Jurkat, Clone E6-1 (cell line): Measurements from ENCODE around the gene TOB1. TPM values are rescaled to one million over a fixed set of nuclear protein-coding genes. Genes with fewer than 3 reads are reported as not detected.
A peak's percentile ranks its signal among the peaks of the same experiment; 100 is the strongest.

Experiments used
- DNase-seq: peaks from one replicate; pipeline ENCODE4 v3.0.0-alpha.2; 2011; ENCODE audit warnings: low read depth, low spot score
- H3K4me3 ChIP-seq: 2 replicates; pipeline ENCODE4 v1.5.1; 2011; ENCODE audit warnings: mild to moderate bottlenecking, low read length, control low read depth, moderate library complexity
- polyA plus RNA-seq: library from polyadenylated mRNA; unstranded; fragments of >200 nt; gene quantifications from one replicate; pipeline ENCODE4 v1.2.1, GENCODE V29; 2012; ENCODE audit warnings: missing spikeins; ENCODE audit not compliant: insufficient read length, insufficient read depth

The TOB1 gene, protein sequence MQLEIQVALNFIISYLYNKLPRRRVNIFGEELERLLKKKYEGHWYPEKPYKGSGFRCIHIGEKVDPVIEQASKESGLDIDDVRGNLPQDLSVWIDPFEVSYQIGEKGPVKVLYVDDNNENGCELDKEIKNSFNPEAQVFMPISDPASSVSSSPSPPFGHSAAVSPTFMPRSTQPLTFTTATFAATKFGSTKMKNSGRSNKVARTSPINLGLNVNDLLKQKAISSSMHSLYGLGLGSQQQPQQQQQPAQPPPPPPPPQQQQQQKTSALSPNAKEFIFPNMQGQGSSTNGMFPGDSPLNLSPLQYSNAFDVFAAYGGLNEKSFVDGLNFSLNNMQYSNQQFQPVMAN
- 13.0 TPM for polyA plus RNA-seq

DNA sequence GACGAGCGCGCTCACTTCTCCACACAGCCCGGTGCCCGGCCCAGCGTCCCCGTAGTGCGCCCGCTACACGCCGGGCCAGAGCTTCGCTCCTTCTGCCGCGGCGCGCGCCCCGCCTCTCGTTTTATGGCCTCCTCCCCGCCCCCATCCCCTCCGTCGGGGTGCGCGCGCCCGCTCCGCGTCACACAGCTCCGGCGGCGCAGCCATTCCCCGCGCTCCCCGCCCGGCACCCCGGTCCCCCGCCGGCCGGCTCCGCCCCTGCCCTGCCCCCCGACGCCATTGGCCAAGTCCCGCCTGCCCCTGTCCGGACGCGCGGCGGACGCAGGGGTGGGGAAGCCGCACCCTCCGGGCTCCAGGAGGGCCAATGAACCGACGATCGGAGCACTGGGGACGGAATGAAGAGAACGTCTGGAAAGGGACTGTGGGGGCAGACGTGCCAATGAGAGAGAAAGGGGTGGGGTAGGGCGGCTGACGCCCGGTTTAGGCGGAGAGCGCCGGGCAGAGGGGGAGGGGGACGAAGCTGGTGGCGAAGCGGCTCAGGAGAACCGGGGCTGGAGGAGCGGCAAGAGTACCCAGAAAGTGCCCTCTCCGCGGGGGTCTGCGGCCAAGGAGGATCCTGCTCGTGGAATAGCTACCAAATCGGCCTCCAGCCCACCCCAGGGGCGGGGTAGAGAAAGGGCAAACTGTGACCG, at the start of gene TOB1:
TOB1 (minus strand) TSS at position 94 of the 689 bp plus-strand sequence. CDS start 2,337 bp downstream, outside the sequence.
- peak within 1 kb of the TSS; percentile 85 for H3K4me3 ChIP-seq
- peak; percentile 89 for DNase-seq

DNA sequence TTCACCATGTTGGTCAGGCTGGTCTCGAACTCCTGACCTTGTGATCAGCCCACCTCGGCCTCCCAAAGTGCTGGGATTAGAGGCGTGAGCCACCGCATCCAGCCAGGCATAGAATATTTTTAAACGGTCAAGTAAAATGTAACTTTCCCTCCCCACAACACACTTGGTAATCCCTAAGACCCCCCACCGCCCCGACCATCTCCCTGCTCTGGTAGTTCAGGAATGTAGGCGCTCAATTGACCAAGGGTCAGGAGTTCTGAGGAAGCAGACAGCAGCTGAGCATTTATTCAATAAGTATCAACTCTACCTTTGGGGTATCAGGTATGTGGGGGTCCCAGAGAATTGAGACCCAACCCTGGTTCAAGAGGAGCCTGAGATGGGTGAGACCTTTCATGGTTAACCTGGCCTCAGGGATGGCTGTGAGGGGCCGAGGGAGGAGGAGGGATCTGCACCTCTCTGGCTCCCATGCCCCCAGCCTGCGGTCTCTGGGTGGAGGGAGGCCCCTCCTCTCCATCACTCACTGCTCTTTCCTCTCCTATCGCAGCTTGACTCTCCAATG, 48.4 kb upstream of the TOB1 start:
- no peak for DNase-seq

DNA sequence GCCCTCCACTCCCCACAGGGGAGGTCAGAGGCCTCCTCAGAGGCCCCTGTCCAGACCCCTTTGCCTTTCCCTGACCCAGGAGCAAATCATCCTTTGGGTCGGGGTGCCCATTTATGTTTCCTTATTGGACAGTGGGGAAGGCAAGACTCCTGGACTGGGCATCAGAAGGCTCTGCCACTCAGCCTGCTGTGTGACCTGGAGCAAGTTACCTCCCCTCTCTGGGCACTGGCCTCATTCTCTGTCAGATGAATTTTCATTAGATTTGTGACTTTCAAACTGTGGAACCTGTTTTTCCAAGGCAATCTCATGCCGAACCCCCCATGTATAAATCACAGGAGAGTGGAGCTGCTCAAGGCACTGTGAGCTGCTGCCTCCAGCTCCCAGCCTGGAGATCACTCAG, 47.0 kb upstream of the TOB1 start:
- no peak overlapping the region for H3K4me3 ChIP-seq
- DNase-seq = no peak

More for the DNA sequence above, 48.4 kb upstream of the TOB1 start:
- H3K4me3 ChIP-seq = no peak overlapping the region

DNA sequence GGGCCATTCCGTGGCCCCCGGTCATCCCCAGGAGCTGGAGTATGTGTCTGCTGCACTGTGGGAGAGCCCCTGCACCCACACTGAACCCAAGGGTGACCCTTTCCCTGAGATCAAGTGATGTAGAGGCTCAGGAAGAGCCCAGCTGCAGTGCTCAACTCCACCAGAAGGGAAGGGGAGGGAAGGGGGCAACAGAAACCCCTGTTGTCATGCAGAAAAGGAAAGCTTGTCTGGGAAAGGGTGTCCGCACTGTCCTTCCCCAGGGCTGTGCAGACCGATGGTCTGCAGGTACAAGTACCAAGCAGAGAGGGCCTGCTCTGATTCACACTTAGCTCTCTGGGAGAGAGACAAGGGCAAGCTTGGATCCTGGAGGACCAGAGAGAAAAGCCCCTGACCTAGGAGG, 45.7 kb upstream of the TOB1 start:
- no peak for DNase-seq
- H3K4me3 ChIP-seq = no peak overlapping the region

GRCh38 chr17:50911450-50911849, 45.3 kb upstream of the TOB1 start:
- H3K4me3 ChIP-seq = no peak overlapping the region
- DNase-seq = no peak

DNA sequence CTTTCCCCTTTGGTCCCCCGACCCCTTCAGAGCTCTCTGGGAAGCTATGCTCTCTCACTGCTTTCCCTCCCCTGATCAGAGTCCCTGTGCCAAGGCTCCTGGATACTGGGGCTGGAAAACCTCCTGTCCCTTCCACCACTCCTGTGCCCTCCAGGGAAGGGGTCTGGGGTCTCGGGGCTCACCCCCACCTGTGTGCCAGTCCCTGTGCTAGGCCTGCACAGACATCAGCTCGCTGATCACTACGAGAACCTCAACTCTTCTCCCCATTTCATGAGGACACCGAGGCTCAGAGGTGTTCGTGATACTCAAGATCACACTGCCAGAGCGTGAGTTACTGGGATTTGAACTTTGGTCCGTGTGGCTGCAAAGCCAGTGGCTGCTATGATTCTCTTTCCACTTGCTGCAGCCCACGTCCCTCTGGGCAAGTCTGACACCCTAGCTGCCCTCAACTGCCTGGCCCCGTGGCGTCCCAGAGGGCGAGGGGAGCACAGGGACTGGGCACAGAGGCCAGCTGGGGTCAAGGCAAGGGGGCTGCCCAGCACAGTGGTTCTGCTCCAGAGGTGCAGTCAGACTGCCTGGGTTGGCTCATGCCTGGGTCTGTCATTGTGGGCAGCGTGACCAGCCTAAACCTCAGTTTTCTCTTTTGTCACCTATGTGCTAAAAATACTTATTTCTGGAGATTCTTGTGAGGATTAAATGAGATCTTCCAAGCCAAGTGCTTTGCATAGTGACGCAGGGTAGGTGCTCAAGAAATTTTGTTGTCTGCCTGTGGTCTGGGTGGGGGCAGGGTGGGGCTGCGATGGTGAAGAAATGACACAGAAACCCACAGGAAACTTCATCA, 43.8 kb upstream of the TOB1 start:
- no peak for DNase-seq
- no peak overlapping the region for H3K4me3 ChIP-seq

- H3K4me3 ChIP-seq = no peak overlapping the region
- no peak for DNase-seq
Observed at GRCh38 chr17:50908860-50909764, 43.0 kb upstream of the TOB1 start.

- no peak for DNase-seq
- no peak overlapping the region for H3K4me3 ChIP-seq
Observed at GRCh38 chr17:50908140-50908859, 42.1 kb upstream of the TOB1 start.

- DNase-seq = no peak
Observed at GRCh38 chr17:50906443-50906842, 40.3 kb upstream of the TOB1 start.

DNA sequence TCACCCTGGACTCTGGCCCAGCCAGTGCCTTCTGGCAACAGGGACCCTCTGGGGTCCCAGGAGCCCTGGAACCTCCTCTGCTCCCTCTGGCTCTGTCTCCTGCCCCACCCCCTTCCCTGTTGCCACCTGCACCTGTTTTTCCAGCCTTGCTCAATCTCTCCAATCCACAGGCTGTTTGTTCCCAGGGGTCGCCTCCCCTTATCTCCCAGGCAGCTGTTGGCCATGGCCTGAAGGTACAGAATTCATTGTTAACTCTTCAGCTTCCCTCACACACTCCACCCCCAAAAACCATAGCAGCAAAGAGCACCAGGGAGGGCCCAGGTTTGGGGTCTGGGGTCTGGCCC, 39.3 kb upstream of the TOB1 start:
- no peak overlapping the region for H3K4me3 ChIP-seq
- no peak for DNase-seq

More at GRCh38 chr17:50906443-50906842, 40.3 kb upstream of the TOB1 start:
- H3K4me3 ChIP-seq = no peak overlapping the region

- no peak overlapping the region for H3K4me3 ChIP-seq
- DNase-seq = no peak
Observed at GRCh38 chr17:50904518-50905459, 38.6 kb upstream of the TOB1 start.

DNA sequence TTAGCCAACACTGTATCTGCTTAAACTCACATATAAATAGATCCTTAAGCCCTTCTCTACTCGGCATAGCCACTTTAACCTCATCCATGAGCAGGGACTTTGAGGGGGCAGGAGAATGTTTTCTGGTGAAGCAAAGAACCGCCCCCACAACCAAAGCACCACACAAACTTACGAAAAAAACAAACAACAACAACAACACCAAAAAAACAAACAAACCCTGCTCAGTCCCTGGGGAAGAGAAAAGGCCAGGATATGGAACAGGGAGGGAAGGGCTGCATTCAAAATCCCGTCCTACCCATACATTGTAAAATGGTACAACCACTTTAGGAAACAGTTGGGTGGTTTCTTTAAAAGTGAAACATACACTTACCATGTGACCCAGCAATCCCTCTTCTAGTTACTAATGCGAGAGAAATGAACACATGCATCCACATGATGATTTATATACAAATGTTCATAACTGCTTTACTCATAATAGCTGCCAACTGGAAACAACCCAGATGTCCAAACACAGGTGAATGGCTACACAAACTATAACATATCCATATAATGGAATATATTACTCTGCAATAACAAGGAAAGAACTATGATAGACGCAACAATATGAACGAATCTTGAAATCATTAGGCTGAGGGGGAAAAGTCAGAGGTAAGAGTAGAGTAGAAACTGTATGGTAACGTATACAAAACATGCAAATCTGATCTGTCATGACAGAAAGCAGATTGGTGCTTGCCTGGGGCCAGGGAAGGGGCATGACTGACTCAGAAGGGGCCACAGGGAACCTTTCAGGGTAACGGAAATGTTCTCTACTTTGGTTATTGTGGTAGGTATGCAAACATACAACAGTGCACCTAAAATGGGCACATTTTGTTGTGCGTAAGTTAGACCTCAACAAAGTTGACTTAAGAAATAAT, 37.7 kb upstream of the TOB1 start:
- DNase-seq = no peak
- H3K4me3 ChIP-seq = no peak overlapping the region

- no peak for DNase-seq
- H3K4me3 ChIP-seq = no peak overlapping the region
Observed at GRCh38 chr17:50902372-50903353, 36.5 kb upstream of the TOB1 start.

GRCh38 chr17:50900383-50900892, 34.3 kb upstream of the TOB1 start:
- no peak for DNase-seq
- no peak overlapping the region for H3K4me3 ChIP-seq
